ACHN (cell line): ENCODE measurements around the gene VCP.

ENCODE experiments used
- DNase-seq: peaks from one replicate; pipeline ENCODE4 v3.0.0-alpha.2; 2015
- in situ Hi-C: cut with HindIII; loops from 2 replicates; pipeline ENCODE4 v1.10.0; 2017; ENCODE audit warnings: low sequenced_read_pairs, low pct_ligation_motif_present, low pct_unique_long_range_greater_than_20kb

Gene VCP

DNA sequence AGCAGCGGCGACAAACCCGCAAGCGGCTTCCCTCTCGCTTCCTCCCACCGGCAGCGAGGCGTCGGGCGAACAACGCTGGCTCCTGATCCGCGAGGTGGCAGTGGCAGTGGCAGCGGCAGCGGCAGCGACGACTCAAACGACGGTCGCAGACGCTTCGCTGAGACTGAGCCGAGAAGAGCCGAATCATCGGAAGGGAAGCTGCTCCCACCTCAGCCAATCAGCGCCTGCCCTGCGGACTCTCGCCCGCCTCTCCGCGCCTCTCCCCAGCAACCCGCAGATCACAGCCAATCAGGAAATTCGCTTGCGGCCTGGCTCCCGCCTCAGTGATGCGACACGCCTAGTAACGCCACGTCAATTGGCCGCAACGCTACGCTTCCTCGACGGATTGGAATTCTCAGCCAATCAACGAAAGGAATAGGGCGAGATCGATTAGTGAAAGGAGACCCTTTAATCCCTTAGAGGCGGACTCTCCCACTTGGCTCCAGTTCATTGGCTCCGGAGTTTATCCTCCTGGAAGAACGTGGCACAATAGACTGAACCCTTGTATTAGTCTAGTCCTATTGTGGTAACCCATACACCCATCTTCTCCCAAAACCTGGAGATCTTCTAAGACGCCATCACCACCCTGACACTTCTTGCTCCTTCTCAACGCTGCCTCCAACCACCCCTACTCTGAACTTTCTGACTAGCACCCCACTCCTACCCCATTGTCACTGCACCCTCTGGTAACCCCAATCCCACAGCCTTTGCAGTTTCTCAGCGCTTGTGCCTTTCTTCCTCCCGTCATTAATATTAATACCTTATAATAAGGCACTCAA lies at the start of gene VCP:
VCP (minus strand) TSS at position 165 of the 818 bp plus-strand sequence. CDS start 272 bp downstream, outside the sequence.
- peak; percentile 97 for DNase-seq
- in situ Hi-C loops, result no loop called here

DNA sequence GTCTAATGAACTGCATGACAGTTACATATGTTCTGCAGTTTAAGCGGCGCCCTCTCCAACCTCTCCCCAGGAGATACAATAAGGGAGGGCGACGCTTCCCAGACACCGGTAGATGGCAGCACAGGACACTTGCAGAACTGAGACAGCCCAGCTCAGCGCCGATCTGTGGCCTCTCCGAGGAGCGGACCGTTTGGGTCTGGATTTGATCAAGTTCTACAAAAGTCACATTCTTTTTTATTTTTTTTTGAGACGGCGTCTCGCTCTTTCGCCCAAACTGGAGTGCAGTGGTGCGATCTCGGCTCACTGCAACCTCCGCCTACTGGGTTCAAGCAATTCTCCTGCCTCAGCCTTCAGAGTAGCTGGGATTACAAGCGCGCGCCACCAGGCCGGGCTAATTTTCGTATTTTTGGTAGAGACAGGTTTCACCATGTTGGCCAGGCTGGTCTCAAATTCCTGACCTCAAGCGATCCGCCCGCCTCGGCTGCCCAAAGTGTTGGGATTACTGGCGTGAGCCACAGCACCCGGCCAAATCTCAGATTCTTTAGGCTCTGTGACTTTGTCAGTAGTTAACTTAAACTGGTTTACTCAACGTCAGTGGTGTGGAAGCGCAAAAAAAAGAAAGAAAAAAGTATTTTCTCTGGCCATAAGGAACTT lies 44.6 kb upstream of the VCP start:
- in situ Hi-C loops, result no loop called here
- DNase-seq, result peak; percentile 88

DNA sequence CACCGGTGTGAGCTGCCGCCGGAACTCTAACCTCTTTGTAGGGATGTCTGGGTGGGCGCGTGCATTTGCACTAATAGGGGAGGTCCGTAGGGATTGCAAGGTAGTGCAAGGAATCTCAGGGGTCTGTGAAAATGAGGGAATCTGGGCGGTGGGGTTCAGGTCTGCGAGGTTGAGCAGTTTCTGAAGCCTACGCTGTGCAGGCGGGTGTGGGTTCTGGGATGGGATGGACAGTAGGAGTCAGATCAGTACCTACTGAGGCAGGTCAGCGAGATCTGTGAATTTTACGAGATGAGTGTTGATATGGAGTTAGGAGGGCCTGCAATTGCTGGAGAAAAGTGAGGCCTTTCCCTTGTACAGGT lies 44.1 kb upstream of the VCP start:
- DNase-seq, result no peak
- in situ Hi-C loops, result no loop called here

DNA sequence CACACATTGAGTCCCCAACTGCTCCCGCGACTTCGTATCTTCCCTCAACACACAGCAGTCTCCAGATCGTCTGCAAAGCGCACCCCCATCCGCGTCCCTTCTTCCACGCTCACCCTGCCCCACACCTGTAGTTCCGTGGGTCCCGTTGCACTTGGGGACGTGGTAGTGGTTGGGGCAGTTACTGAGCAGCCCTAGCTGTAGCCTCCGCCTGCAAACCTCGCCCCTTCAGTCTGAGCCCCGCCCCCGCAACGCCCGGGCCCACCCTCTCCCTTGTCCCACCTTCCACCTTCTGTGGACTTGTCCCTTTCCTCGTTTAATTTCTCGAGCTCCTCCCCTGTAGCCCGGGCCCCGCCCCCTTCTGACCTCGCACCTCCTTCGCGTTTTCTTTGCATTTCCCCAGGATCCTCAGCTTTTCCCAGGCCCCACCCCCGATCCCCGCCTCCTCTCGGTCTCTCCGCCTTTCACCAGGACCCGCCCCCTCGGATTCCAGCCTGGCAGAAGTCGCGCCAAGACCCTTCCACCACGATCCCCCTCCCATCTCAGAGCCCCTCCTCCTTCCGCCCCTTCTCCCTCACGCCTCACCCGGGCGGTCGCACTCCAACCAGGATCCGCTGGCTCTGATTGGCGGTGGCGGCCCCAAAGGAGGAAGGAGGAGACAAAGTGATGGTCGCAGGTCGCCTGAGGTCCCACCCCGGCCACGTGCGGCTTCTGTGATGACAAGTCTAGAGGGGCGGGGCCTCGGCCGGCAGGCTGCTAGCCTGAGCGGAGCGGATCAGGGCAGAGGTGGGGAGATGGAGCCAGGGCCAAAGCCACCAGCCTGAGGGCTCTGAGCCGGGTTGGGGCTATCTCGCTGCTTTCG lies 43.5 kb upstream of the VCP start, which contains the start of gene ATOSB:
ATOSB (minus strand) TSS at position 183 of the 859 bp plus-strand sequence. CDS start 7,588 bp downstream, outside the sequence.
- peak; percentile 94 for DNase-seq
- in situ Hi-C loops, result no loop called here

DNA sequence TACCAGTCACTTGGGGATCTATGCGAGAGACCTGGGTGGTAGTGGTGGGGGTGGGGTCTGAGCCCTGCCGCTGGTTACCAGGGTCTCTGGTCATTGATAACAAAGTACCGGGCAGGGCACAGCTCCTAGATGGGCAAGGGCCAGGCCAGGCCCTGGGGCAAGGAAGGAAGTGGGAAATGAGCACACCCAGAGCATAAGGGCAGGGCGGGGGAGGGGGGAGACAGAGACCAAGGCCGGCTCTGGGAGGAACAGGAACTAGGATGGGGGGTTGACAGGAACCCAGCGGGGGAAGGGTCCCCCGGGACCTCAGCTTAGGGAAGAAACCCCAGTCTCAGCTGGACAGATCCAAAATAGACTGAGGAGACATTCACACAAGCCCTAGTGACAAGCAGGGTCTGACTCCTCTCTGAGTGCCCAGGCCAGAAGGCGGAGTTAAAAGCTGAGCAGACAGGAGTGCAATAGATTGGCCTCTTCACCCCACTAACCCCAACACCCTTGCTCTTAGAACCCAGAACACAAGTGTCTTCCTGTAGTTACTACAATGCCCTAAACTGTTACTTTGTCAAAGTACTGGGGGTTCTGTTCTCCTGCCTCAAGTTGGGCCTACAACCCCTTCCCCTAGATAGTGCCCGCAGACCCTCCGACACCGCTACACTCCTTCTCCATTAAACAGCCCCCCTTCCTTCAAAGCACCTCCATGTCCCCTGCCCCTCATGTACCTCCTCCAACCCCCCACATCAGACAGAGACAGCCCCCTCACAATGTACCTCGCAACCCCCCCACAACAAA lies 42.6 kb upstream of the VCP start:
- peak; percentile 43 for DNase-seq
- in situ Hi-C loops, result no loop called here

DNA sequence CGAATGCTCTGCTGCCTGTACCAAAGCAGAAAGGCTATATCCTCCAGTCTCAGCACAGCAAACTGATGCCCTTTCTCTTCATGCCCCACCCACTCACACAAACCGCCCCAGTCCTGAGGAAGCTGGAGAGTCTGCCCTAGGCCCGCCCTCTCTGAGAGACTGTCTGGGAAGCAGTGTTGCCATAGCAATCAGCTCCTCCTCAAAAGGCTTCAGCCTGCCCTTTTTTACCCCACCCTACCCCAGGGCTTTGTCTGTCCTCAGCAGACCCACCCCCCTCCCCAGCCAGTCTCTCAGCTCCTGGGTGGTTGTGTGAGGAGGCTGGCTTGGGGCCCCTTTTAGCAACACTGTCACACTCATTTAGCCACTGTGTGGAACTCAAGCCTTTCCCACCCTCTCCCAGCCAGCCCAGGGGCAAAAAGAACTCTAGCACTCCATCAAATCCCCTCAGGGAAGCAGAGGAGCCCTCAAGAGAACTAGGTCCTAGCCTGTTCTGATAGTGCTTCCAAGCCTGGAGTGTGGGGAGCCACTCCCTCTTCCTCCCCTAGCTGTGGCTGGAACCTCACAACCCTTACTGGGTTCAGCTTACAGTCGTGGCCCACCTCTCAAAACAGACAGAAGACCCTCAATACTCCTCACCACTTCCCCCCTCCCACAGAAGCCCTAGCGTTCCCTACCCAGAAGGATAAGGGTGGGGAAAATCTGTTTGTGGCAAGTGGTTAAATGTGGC lies 41.9 kb upstream of the VCP start:
- DNase-seq, result peak; percentile 87
- in situ Hi-C loops, result no loop called here

DNA sequence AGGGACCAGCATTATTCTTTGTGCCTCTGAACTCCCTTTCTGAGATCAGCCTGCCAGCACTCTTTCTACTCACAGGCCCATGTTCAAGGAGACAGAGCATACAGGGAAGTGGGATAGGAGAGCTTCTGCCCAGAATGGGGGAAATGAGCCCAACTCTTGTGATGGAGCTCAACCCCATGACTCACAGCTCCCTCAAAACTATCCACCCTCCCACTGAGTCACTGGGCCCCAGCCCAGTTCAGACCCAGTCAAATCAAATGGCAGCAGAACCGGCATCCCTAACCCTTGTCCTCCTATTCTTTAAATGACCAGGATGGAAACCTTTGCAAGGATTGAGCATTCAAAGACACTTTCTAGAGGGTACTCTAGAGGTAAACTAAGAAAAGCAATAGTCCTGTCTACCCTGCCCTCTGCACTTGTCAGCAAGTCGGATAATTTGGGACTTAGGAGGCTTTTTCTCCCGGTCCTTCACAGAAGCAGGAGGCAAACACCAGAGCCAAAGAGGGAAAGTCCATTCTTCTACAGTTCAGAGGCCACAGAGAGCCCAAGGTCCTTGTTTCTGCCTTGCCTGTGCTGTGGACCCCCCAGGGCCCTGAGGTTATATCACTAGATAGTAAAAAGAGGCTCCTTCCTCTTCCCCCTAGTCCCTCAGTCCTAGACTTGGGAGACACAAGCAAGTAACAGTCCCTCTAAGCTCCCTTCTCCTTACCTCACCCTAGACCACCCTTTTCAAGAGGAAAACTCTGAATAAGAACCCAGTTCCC lies 40.0 kb upstream of the VCP start:
- in situ Hi-C loops, result no loop called here
- peak; percentile 16 for DNase-seq

DNA sequence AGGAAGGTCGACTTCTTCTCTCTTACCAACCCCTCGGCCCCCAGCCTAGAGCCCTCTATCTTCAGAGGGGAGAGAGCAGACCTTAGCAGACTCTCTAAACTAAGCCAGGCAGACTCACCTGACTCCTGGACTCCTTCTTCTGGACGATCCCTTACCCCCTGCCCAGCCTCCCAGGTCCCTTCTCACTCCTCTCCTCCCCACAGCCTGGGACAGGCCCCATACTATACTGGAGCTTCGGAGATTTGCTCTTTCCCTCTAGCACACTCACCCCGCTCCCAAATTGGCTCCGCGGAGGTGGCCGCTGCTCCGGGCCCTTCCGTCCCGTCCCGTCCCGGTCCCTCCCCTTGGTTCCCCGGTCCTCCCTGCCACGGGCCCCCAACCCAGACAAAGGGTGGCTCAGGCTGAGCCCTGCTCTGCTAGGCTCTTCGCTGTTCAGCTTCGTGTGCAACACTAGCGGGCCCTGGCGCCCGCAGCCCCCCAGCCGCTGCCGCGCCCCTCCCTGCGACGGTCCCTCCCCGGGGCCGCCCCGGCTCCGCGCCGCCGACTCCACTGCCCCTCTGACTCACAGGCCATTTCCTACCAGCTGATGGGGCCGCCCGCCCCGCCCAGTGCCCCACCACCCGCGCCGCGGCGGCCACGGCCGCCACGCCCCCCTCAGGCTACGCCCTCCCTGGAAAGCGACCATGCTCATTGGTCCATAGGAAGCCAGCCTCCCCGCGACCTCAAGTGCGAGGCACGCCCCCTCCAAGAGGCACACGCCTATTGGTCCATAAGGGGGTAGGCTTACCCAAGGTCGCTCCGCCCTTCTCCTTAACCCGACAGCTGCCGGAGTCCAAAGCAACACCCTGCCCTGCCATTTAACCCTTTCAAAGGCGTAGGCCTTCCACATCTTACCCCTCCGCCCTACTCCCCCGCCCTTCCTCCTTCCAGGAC lies 38.8 kb upstream of the VCP start:
- DNase-seq, result peak; percentile 96
- in situ Hi-C loops, result no loop called here

DNA sequence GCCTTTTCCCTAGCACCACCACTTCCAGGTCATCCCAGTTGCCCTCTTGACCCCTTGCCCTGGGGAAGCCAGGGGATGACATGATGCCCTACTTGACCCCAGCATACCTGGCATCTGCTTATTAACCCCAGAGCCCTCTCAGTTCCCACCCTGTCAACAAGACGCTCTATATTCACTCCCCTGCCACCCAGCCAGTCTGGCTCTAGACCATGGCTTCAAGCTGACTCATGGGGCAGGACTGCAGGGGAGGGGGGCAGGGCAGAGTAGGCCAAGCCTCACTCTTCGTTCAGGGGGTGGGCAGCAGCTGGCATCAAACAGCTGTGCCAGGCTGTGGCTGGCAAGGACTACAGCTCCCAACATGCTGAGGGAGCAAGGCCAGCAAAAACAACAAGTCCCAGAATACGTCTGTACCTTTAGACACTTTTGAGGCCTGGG lies 37.9 kb upstream of the VCP start:
- DNase-seq, result peak; percentile 80
- in situ Hi-C loops, result no loop called here

DNA sequence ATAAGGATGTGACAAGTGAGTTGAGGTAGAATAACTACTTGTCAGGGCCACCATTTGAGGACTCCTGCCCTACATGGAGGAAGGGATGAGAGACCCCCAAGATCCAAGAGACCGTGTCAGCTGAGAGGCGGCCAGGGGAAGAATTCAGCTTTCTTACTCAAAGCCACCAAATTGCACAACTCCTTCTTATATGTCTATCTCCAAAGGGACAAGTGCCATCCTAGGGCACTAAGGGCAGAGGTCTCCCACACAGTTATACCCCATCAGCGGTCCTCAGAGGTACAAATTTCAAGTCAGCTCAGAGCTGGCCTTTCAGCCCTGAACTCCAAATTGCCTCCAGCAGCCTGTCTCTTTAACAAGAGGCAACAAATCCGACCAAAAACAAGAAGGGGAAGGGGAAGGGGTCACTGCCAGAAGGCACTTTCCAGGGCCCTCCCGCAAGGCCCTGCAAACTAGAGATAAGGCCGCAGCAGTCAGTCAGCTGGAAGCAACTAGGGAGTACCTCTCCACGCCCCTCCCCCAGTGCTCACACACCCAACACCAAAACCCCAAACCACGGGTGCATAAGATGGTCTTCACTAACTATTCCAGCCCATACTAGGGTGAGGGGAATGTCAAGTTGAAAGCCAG lies 36.6 kb upstream of the VCP start:
- DNase-seq, result no peak
- in situ Hi-C loops, result no loop called here

DNA sequence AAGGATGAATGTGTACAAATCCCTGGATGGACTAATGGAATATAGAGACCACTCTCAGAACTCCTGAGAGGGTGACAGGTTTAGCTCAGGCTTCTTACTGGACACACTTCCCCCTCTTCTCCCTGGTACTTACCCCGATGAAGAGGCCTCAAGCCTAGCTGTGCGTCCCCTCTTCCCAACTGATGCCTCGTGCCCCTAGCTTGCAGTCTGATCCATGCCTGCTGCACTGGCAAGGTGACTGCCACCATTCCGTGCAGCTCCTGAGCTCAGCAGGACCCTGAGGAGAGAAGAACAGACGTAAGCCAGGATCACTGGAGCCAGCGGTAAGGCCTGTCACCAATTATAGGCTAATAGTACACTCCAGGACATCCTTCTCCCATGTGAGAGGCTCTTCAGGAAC lies 36.0 kb upstream of the VCP start:
- in situ Hi-C loops, result no loop called here
- no peak for DNase-seq

DNA sequence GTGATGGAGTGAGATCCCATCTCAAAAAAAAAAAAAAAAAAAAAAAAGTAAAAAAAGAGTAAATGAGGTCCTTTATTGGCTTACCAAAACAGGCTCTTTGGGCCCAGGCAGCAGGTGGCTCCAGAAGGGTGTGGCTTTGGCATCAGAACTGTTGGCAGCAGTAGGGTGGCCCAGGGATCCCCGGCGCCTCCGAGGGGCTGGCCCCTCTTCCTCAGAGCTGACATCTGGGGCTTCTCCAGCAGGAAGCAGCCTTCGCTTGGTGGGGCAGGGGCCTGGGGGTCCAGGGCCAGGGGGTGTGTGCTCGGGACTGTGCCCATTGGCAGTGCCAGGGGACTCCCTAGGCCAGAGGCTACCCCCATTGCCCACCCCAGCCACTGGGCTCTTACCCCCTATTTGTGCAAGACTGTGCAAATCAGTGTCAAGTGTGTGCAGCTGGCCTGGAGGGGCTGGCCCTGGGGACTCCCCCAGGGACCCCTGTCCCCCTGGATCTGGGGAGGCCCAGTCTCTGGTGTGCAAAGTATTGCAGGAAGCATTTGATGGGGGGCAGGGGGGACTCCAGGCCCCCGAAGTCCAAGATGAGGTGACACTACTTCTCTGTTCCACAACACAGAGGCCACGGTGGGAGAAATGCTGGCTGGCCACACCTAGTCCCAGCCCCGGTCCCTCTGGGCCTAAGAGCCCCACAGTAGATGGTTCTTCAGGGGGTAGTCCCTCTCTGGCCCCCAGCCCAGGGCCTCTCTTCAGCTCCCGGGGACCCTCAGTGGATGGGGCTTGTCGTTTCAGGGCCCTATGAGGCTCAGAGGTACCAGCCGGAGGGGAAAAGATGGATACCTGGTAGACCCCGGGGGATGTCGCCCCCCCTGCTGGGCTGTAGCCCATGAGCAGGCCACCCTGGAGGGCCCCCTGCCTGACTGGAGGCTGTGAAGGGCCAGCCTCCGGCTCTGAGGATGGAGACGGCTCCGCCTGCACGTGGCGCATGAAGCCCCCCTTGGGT lies 35.2 kb upstream of the VCP start:
- in situ Hi-C loops, result no loop called here
- no peak for DNase-seq

DNA sequence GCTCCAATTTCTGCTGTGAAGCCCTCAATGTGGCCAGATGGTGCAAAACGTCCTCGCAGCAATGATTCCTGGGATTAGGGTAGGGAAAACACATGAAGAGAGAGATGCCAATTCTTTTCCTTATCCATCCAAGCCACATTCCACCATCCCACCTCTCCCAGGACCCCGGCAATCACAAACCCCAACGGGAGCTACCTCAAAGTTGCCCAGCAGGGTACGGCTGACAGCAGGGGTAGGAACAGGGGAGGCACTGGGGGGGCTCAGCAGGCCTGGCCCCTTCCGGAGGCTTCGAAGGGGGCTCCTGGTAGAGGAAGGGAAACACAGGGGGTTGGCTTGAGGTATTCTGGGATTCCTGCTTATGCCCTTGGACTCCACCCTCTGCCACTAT lies 33.9 kb upstream of the VCP start:
- DNase-seq, result no peak
- in situ Hi-C loops, result no loop called here

DNA sequence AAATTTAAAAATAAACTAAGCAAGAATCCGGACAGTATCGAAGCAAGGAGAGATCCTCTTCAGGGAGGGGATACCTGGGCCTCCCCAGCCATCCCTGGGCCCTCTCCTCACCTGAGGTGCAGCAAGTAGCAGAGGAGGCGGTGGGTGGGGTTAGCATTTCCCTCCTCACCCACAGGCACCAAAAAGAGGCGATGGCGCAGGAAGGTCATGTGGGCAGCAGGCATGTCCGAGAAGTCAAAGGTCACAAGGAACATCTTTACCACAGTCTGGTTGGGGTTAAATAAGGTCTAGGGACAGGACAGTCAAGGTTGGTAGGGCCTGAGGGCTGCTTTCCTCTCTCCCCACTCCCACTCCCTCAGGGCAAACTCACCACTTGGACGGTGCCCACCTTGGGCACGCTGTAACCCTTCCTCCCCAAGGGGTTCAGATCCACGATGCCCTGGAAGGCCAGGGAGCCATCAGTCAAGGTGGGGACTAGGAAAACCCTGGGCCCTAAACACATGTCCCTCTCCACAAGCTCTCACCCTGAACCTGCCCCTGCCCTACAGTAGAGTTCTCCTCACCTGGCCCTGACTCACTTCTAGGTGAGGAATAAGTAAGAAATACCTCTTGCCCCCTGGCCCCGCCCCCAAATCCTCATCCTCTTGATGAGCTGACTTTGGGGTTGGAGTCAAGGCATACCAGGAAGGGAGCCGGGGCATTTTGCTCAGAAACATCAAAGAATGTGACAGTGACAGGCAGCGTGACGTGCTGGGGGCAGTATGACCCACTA lies 33.3 kb upstream of the VCP start:
- no peak for DNase-seq
- in situ Hi-C loops, result no loop called here
